Activated naive CD4-positive, alpha-beta T cell treated with anti-CD3 and anti-CD28 coated beads, Interleukin-2, amount 50 U/mL, for 24 hours (primary cell): ENCODE data around the gene PTPRM.

Experiments
- H3K27ac Mint-ChIP-seq: one replicate; pipeline ENCODE4 v1.8.0; 2021; ENCODE audit warnings: mild to moderate bottlenecking, mixed read lengths
- H3K27me3 Mint-ChIP-seq: one replicate; pipeline ENCODE4 v1.8.0; 2021; ENCODE audit warnings: mixed read lengths
- H3K36me3 Mint-ChIP-seq: one replicate; pipeline ENCODE4 v1.8.0; 2021; ENCODE audit warnings: mixed read lengths
- H3K4me1 Mint-ChIP-seq: one replicate; pipeline ENCODE4 v1.8.0; 2021; ENCODE audit warnings: mixed read lengths
- H3K4me3 Mint-ChIP-seq: one replicate; pipeline ENCODE4 v1.8.0; 2021; ENCODE audit warnings: mild to moderate bottlenecking, mixed read lengths
- H3K9me3 Mint-ChIP-seq: one replicate; pipeline ENCODE4 v1.8.0; 2021; ENCODE audit warnings: mixed read lengths

Gene PTPRM

GRCh38 chr18:7603259-7604000, 36.3 kb downstream of the PTPRM start:
- no peaks in the 10 kb centered on the region for H3K36me3 Mint-ChIP-seq
- no peaks in the 10 kb centered on the region for H3K4me1 Mint-ChIP-seq
- no peaks in the 10 kb centered on the region for H3K27me3 Mint-ChIP-seq
- no peak overlapping the region for H3K27ac Mint-ChIP-seq
- H3K9me3 Mint-ChIP-seq: peaks cover 10% of the 10 kb centered on the region
- H3K4me3 Mint-ChIP-seq: no peak overlapping the region

- Mint-ChIP-seq H3K4me1 (no peaks in the 10 kb centered on the region), H3K27me3 (no peaks in the 10 kb centered on the region), H3K27ac (no peak overlapping the region), H3K36me3 (no peaks in the 10 kb centered on the region), H3K4me3 (no peak overlapping the region), H3K9me3 (peaks cover 10% of the 10 kb centered on the region)
Measured at GRCh38 chr18:7604361-7604760, 37.2 kb downstream of the PTPRM start.

- no peak overlapping the region for H3K27ac Mint-ChIP-seq
- H3K4me3 Mint-ChIP-seq: no peak overlapping the region
- H3K27me3 Mint-ChIP-seq: no peaks in the 10 kb centered on the region
- H3K36me3 Mint-ChIP-seq: no peaks in the 10 kb centered on the region
- H3K9me3 Mint-ChIP-seq: peaks cover 5% of the 10 kb centered on the region
- H3K4me1 Mint-ChIP-seq: no peaks in the 10 kb centered on the region
Measured at GRCh38 chr18:7605705-7606104, 38.6 kb downstream of the PTPRM start.

- Mint-ChIP-seq H3K36me3 (no peaks in the 10 kb centered on the region), H3K9me3 (no peaks in the 10 kb centered on the region), H3K27ac (no peak overlapping the region), H3K4me1 (no peaks in the 10 kb centered on the region), H3K27me3 (no peaks in the 10 kb centered on the region), H3K4me3 (no peak overlapping the region)
Measured at GRCh38 chr18:7607540-7608173, 40.5 kb downstream of the PTPRM start.

GRCh38 chr18:7608174-7608550, 41.0 kb downstream of the PTPRM start:
- H3K4me3 Mint-ChIP-seq: no peak overlapping the region
- no peaks in the 10 kb centered on the region for H3K27me3 Mint-ChIP-seq
- no peaks in the 10 kb centered on the region for H3K9me3 Mint-ChIP-seq
- H3K4me1 Mint-ChIP-seq: no peaks in the 10 kb centered on the region
- no peaks in the 10 kb centered on the region for H3K36me3 Mint-ChIP-seq
- H3K27ac Mint-ChIP-seq: no peak overlapping the region

GRCh38 chr18:7608781-7609201, 41.7 kb downstream of the PTPRM start:
- H3K4me1 Mint-ChIP-seq: no peaks in the 10 kb centered on the region
- no peaks in the 10 kb centered on the region for H3K9me3 Mint-ChIP-seq
- H3K4me3 Mint-ChIP-seq: no peak overlapping the region
- H3K36me3 Mint-ChIP-seq: no peaks in the 10 kb centered on the region
- no peak overlapping the region for H3K27ac Mint-ChIP-seq
- no peaks in the 10 kb centered on the region for H3K27me3 Mint-ChIP-seq

- Mint-ChIP-seq H3K36me3 (no peaks in the 10 kb centered on the region), H3K4me1 (no peaks in the 10 kb centered on the region), H3K27ac (no peak overlapping the region), H3K4me3 (no peak overlapping the region), H3K9me3 (no peaks in the 10 kb centered on the region), H3K27me3 (no peaks in the 10 kb centered on the region)
Measured at GRCh38 chr18:7609617-7610016, 42.5 kb downstream of the PTPRM start.

- H3K27ac Mint-ChIP-seq: no peak overlapping the region
- no peaks in the 10 kb centered on the region for H3K36me3 Mint-ChIP-seq
- H3K4me1 Mint-ChIP-seq: no peaks in the 10 kb centered on the region
- no peak overlapping the region for H3K4me3 Mint-ChIP-seq
- H3K9me3 Mint-ChIP-seq: no peaks in the 10 kb centered on the region
- no peaks in the 10 kb centered on the region for H3K27me3 Mint-ChIP-seq
Measured at GRCh38 chr18:7614042-7614441, 46.9 kb downstream of the PTPRM start.

- Mint-ChIP-seq H3K36me3 (no peaks in the 10 kb centered on the region), H3K4me3 (no peak overlapping the region), H3K27me3 (no peaks in the 10 kb centered on the region), H3K9me3 (no peaks in the 10 kb centered on the region), H3K27ac (no peak overlapping the region), H3K4me1 (no peaks in the 10 kb centered on the region)
Measured at GRCh38 chr18:7615840-7616239, 48.7 kb downstream of the PTPRM start.

GRCh38 chr18:7616661-7617060, 49.5 kb downstream of the PTPRM start:
- no peaks in the 10 kb centered on the region for H3K27me3 Mint-ChIP-seq
- H3K27ac Mint-ChIP-seq: no peak overlapping the region
- no peaks in the 10 kb centered on the region for H3K9me3 Mint-ChIP-seq
- H3K36me3 Mint-ChIP-seq: no peaks in the 10 kb centered on the region
- H3K4me3 Mint-ChIP-seq: no peak overlapping the region
- H3K4me1 Mint-ChIP-seq: no peaks in the 10 kb centered on the region

- Mint-ChIP-seq H3K36me3 (no peaks in the 10 kb centered on the region), H3K27me3 (no peaks in the 10 kb centered on the region), H3K9me3 (no peaks in the 10 kb centered on the region), H3K4me1 (no peaks in the 10 kb centered on the region), H3K4me3 (no peak overlapping the region), H3K27ac (no peak overlapping the region)
Measured at GRCh38 chr18:7617738-7618422, 50.8 kb downstream of the PTPRM start.

GRCh38 chr18:7618891-7619442, 51.9 kb downstream of the PTPRM start:
- no peaks in the 10 kb centered on the region for H3K4me1 Mint-ChIP-seq
- H3K9me3 Mint-ChIP-seq: no peaks in the 10 kb centered on the region
- H3K27me3 Mint-ChIP-seq: no peaks in the 10 kb centered on the region
- H3K36me3 Mint-ChIP-seq: no peaks in the 10 kb centered on the region
- H3K27ac Mint-ChIP-seq: no peak overlapping the region
- H3K4me3 Mint-ChIP-seq: no peak overlapping the region

GRCh38 chr18:7619676-7620075, 52.6 kb downstream of the PTPRM start:
- H3K27me3 Mint-ChIP-seq: no peaks in the 10 kb centered on the region
- no peak overlapping the region for H3K27ac Mint-ChIP-seq
- H3K36me3 Mint-ChIP-seq: no peaks in the 10 kb centered on the region
- H3K9me3 Mint-ChIP-seq: no peaks in the 10 kb centered on the region
- no peaks in the 10 kb centered on the region for H3K4me1 Mint-ChIP-seq
- H3K4me3 Mint-ChIP-seq: no peak overlapping the region

- no peaks in the 10 kb centered on the region for H3K9me3 Mint-ChIP-seq
- H3K27me3 Mint-ChIP-seq: no peaks in the 10 kb centered on the region
- H3K36me3 Mint-ChIP-seq: no peaks in the 10 kb centered on the region
- H3K27ac Mint-ChIP-seq: no peak overlapping the region
- no peak overlapping the region for H3K4me3 Mint-ChIP-seq
- H3K4me1 Mint-ChIP-seq: no peaks in the 10 kb centered on the region
Measured at GRCh38 chr18:7622721-7623120, 55.6 kb downstream of the PTPRM start.

GRCh38 chr18:7623681-7624080, 56.6 kb downstream of the PTPRM start:
- Mint-ChIP-seq H3K4me1 (no peaks in the 10 kb centered on the region), H3K27ac (no peak overlapping the region), H3K27me3 (no peaks in the 10 kb centered on the region)

GRCh38 chr18:7624697-7625096, 57.6 kb downstream of the PTPRM start:
- Mint-ChIP-seq H3K9me3 (no peaks in the 10 kb centered on the region), H3K27ac (no peak overlapping the region), H3K36me3 (no peaks in the 10 kb centered on the region), H3K4me1 (no peaks in the 10 kb centered on the region), H3K4me3 (no peak overlapping the region), H3K27me3 (no peaks in the 10 kb centered on the region)

More at GRCh38 chr18:7623681-7624080, 56.6 kb downstream of the PTPRM start:
- Mint-ChIP-seq H3K9me3 (no peaks in the 10 kb centered on the region), H3K4me3 (no peak overlapping the region), H3K36me3 (no peaks in the 10 kb centered on the region)
